ENCODE measurements around the gene KRTAP4-8. TPM values are rescaled to one million over a fixed set of nuclear protein-coding genes. Genes with fewer than 3 reads are reported as not detected.
"Not testable (repeated sequence)": the region's sequence is repeated elsewhere in the genome, so short reads cannot be mapped to it uniquely, and the experiment has no call there.

Gene KRTAP4-8
- polyA plus RNA-seq, 1 donor (not counting 4 experiments of a cell fraction or from before 2014, with no cell fraction given), result not detected

DNA sequence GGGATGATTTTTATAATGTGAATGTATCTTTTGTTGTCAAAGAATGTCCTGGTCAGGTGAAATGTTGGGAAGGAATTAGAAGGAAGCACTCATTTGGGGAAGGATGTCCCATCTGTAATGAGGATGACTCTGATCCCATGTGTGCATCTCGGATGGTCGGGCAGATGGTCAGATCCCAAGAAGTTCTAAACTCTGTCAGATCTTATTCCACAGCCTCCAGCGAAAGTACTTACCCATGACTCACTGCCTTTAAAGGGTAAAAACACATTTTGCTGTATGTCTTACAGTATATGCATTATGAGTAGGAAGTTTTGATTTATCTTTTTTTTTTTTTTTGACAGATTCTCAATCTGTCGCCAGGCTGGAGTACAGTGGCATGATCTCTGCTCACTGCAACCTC is 20.8 kb upstream of the KRTAP4-8 start:
- Histone ChIP-seq H3K4me1 (ENCODE audit: control insufficient read depth, extremely low read depth, insufficient read depth, low read length) (peaks cover 18% of the 10 kb centered on the region), H3K4me2 (ENCODE audit: control insufficient read depth, extremely low read depth, insufficient read depth, low read depth, low read length) (no peak overlapping the region), H3K36me3 (ENCODE audit: control insufficient read depth in 2 of 2, extremely low read depth in 1 of 2, insufficient read depth in 2 of 2, low read length in 2 of 2) (no peaks in the 10 kb centered on the region), H3K9me3 (ENCODE audit: control insufficient read depth, low read depth, low read length) (no peaks in the 10 kb centered on the region), H3K27me3 (ENCODE audit: control insufficient read depth, extremely low read depth, insufficient read depth, low read length) (no peaks in the 10 kb centered on the region), H3K27ac (ENCODE audit: control insufficient read depth, insufficient read depth, low read length) (no peak overlapping the region), H2AFZ (ENCODE audit: control insufficient read depth, low read length) (no peak overlapping the region), H3K9me1 (ENCODE audit: control insufficient read depth, extremely low read depth, insufficient read depth, low read length) (no peaks in the 10 kb centered on the region), H3K4me3 (ENCODE audit: control insufficient read depth in 2 of 3, extremely low read depth in 1 of 3, insufficient read depth in 2 of 3, low read depth in 1 of 3, low read length in 3 of 3) (no peak overlapping the region), H4K20me1 (ENCODE audit: control insufficient read depth, extremely low read depth, insufficient read depth, low read length) (no peaks in the 10 kb centered on the region), H3K79me2 (ENCODE audit: control insufficient read depth, insufficient read depth, low read length) (no peaks in the 10 kb centered on the region), H3K9ac (ENCODE audit: control insufficient read depth, extremely low read depth, insufficient read depth, low read length) (no peak overlapping the region)
- TF ChIP-seq, protein P1, sequence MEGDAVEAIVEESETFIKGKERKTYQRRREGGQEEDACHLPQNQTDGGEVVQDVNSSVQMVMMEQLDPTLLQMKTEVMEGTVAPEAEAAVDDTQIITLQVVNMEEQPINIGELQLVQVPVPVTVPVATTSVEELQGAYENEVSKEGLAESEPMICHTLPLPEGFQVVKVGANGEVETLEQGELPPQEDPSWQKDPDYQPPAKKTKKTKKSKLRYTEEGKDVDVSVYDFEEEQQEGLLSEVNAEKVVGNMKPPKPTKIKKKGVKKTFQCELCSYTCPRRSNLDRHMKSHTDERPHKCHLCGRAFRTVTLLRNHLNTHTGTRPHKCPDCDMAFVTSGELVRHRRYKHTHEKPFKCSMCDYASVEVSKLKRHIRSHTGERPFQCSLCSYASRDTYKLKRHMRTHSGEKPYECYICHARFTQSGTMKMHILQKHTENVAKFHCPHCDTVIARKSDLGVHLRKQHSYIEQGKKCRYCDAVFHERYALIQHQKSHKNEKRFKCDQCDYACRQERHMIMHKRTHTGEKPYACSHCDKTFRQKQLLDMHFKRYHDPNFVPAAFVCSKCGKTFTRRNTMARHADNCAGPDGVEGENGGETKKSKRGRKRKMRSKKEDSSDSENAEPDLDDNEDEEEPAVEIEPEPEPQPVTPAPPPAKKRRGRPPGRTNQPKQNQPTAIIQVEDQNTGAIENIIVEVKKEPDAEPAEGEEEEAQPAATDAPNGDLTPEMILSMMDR (optimal IDR thresholded peaks at IDR 0.05 in 1 of 3, IDR thresholded peaks at IDR 0.05 in 1 of 3, conservative IDR thresholded peaks at IDR 0.05 in 1 of 3; ENCODE audit: extremely low read depth in 1 of 3, insufficient read depth in 2 of 3, low read length in 3 of 3), result no peak
- TF ChIP-seq EZH2 (IDR thresholded peaks at IDR 0.05; ENCODE audit: low read length), result no peak
- dilution Hi-C loops (cut with MboI; ENCODE audit: extremely low pct_ligation_motif_present, low sequenced_read_pairs), result no loop called here
- no peak for DNase-seq (ENCODE audit: low read depth, low spot score)
- FAIRE-seq, result peak; percentile 71

DNA sequence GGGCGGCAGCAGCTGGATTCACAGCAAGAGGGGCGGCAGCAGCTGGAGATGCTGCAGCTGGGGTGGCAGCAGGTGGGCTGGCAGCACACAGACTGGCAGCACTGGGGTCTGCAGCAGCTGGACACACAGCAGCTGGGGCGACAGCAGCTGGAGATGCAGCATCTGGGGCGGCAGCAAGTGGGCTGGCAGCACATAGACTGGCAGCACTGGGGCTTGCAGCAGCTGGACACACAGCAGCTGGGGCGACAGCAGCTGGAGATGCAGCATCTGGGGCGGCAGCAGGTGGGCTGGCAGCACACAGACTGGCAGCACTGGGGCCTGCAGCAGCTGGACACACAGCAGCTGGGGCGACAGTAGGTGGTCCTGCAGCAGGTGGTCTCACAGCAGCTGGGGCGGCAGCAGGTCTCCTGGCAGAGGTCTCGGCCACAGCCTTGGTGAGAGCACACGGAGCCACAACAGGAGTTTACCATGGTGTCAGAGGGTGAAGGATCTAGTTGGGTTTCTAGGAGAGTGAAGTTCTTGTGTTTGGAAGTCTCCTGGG is 20.0 kb upstream of the KRTAP4-8 start, which contains the start of gene KRTAP4-11:
Gene KRTAP4-11 (minus strand): TSS at position 528 of the 541 bp plus-strand sequence. CDS start 58 bp downstream, at position 470.
- H3K27me3 ChIP-seq (ENCODE audit: control insufficient read depth, extremely low read depth, insufficient read depth, low read length); H4K20me1 ChIP-seq (ENCODE audit: control insufficient read depth, extremely low read depth, insufficient read depth, low read length); dilution Hi-C loops (cut with MboI; ENCODE audit: extremely low pct_ligation_motif_present, low sequenced_read_pairs); DNase-seq (ENCODE audit: low read depth, low spot score); H3K4me3 ChIP-seq (ENCODE audit: control insufficient read depth in 2 of 3, extremely low read depth in 1 of 3, insufficient read depth in 2 of 3, low read depth in 1 of 3, low read length in 3 of 3); H3K9ac ChIP-seq (ENCODE audit: control insufficient read depth, extremely low read depth, insufficient read depth, low read length); FAIRE-seq; H2AFZ ChIP-seq (ENCODE audit: control insufficient read depth, low read length); H3K4me2 ChIP-seq (ENCODE audit: control insufficient read depth, extremely low read depth, insufficient read depth, low read depth, low read length); H3K9me3 ChIP-seq (ENCODE audit: control insufficient read depth, low read depth, low read length); H3K9me1 ChIP-seq (ENCODE audit: control insufficient read depth, extremely low read depth, insufficient read depth, low read length); H3K36me3 ChIP-seq (ENCODE audit: control insufficient read depth in 2 of 2, extremely low read depth in 1 of 2, insufficient read depth in 2 of 2, low read length in 2 of 2); H3K79me2 ChIP-seq (ENCODE audit: control insufficient read depth, insufficient read depth, low read length); H3K27ac ChIP-seq (ENCODE audit: control insufficient read depth, insufficient read depth, low read length): not testable (repeated sequence)
- H3K4me1 ChIP-seq (ENCODE audit: control insufficient read depth, extremely low read depth, insufficient read depth, low read length), result peaks cover 14% of the 10 kb centered on the region

DNA sequence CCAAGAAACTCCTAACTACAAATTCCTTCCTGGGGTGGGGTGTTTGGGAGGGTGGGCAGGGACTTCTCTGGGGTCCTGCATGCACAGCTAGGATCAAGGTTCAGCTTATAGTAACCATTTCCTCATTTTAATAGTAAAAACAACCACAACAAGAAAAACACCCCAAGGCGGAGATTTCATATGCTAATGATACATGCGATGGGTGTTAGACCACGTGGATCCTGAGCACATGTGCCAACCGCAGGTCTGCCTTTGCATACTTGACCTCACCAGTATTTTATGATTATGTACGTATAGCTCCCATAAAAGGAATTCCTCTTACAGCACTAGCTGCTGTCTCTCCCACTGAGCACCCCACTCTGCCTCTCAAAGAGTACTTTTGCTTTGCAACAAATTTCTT is 18.4 kb upstream of the KRTAP4-8 start:
- TF ChIP-seq, protein P1 (optimal IDR thresholded peaks at IDR 0.05 in 1 of 3, IDR thresholded peaks at IDR 0.05 in 1 of 3, conservative IDR thresholded peaks at IDR 0.05 in 1 of 3; ENCODE audit: extremely low read depth in 1 of 3, insufficient read depth in 2 of 3, low read length in 3 of 3), result no peak
- no peak for TF ChIP-seq EZH2 (IDR thresholded peaks at IDR 0.05; ENCODE audit: low read length)
- no peaks in the 10 kb centered on the region for H3K9me1 ChIP-seq (ENCODE audit: control insufficient read depth, extremely low read depth, insufficient read depth, low read length)
- no peaks in the 10 kb centered on the region for H3K36me3 ChIP-seq (ENCODE audit: control insufficient read depth in 2 of 2, extremely low read depth in 1 of 2, insufficient read depth in 2 of 2, low read length in 2 of 2)
- H3K4me3 ChIP-seq (ENCODE audit: control insufficient read depth in 2 of 3, extremely low read depth in 1 of 3, insufficient read depth in 2 of 3, low read depth in 1 of 3, low read length in 3 of 3), result no peak overlapping the region
- H3K4me2 ChIP-seq (ENCODE audit: control insufficient read depth, extremely low read depth, insufficient read depth, low read depth, low read length), result no peak overlapping the region
- DNase-seq (ENCODE audit: low read depth, low spot score) (no peak), FAIRE-seq (no peak)
- H3K9me3 ChIP-seq (ENCODE audit: control insufficient read depth, low read depth, low read length), result no peaks in the 10 kb centered on the region
- no peaks in the 10 kb centered on the region for H4K20me1 ChIP-seq (ENCODE audit: control insufficient read depth, extremely low read depth, insufficient read depth, low read length)
- dilution Hi-C loops (cut with MboI; ENCODE audit: extremely low pct_ligation_motif_present, low sequenced_read_pairs), result no loop called here
- no peak overlapping the region for H2AFZ ChIP-seq (ENCODE audit: control insufficient read depth, low read length)
- no peaks in the 10 kb centered on the region for H3K27me3 ChIP-seq (ENCODE audit: control insufficient read depth, extremely low read depth, insufficient read depth, low read length)
- no peak overlapping the region for H3K9ac ChIP-seq (ENCODE audit: control insufficient read depth, extremely low read depth, insufficient read depth, low read length)
- H3K27ac ChIP-seq (ENCODE audit: control insufficient read depth, insufficient read depth, low read length), result no peak overlapping the region
- peaks cover 12% of the 10 kb centered on the region for H3K4me1 ChIP-seq (ENCODE audit: control insufficient read depth, extremely low read depth, insufficient read depth, low read length)
- no peaks in the 10 kb centered on the region for H3K79me2 ChIP-seq (ENCODE audit: control insufficient read depth, insufficient read depth, low read length)

All from keratinocyte (primary cell).